GM12874 (cell line): Measurements from ENCODE around the gene NR2C2AP.

Experiments used
- CTCF ChIP-seq: IDR thresholded peaks from 2 replicates; pipeline ENCODE4 v1.5.1; 2011; ENCODE audit warnings: low read depth, mild to moderate bottlenecking, control low read depth, low read length, moderate library complexity; ENCODE audit not compliant: insufficient read depth

Gene NR2C2AP

GRCh38 chr19:19203012-19203856, at the start of gene NR2C2AP:
Gene NR2C2AP, minus strand, starts transcription at chr19:19203414. Its CDS starts 354 bp downstream, at chr19:19203060.
- no peak for TF ChIP-seq CTCF

DNA sequence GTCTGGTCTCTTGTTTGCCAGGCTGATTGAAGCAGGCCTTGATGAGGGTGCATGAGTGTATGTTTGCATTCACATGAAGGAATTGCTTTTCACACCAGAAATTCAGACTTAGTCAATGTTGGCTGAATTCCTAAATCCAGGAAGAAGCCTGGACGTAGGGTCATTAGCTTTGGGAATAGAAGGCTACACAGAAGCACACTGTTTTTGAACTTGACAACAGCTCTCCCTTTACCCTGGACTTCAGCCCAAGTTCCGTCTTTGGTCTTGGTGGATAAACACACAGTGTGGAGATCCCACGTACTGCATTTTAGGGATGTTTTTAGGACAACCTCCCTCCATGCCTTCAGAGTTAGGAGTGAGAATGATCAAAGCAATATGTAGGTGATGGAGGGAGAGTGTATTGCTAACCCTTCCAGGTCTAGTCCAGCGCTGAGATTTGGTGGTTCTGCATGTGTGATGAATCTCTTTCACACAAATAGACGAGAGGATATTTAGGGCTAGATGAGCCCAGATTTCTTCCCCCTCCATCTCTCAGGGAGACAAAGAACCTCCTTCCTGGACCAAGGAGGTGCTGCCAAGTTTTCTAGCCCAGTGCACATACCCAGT, 47.1 kb upstream of the NR2C2AP start:
- no peak for TF ChIP-seq CTCF

GRCh38 chr19:19240476-19240875, 37.3 kb upstream of the NR2C2AP start:
- no peak for TF ChIP-seq CTCF

DNA sequence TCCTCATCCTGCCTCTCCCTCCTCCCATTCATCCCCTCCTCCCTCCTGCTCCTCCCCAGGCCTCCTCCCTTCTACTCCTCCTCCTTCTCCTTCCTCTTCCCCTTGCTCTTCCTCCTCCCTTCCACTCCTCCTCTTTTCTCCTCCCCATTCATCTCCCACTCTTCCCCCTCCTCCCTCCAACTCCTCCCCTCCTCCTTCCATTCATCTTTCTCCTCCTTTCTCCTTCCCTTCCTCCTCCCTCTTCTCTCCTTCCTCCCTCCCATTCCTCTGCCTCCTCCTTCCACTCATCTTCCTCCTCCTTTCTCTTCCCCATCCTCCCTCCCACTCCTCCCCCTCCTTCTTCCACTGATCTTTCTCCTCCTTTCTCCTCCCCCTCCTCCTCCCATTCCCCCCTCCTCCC, 36.5 kb upstream of the NR2C2AP start:
- no peak for TF ChIP-seq CTCF

DNA sequence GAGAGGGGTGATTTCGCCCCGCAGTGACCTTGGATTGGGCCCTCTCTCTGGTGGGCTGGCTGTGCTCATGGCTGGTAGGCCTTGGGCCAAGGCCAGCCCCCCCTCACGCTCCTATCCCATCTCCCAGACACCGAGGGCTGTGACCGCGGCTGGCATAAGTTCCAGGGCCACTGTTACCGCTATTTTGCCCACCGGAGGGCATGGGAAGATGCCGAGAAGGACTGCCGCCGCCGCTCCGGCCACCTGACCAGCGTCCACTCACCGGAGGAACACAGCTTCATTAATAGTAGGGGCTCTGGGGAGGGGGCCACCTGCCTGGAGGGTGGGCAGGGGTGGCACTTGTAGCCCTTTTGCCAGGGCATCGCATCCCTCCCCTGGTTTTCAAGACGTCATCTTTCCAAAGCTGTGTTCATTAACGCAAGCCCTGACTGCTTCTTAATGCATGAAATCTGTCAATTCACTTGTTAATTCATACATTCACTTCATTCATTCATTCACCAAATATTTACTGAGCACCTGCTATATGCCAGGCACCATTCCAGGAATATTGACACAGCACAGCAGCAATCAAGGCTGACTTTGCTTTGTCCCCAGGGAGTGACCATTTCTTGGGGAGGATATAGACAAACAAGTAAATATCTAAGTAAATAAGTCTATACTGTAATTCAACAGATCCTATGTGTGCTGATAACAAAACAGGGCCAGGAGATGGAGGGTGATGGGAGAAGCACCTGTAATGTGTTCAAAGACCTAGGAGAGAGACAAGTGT, 35.1 kb upstream of the NR2C2AP start:
- TF ChIP-seq CTCF = no peak

DNA sequence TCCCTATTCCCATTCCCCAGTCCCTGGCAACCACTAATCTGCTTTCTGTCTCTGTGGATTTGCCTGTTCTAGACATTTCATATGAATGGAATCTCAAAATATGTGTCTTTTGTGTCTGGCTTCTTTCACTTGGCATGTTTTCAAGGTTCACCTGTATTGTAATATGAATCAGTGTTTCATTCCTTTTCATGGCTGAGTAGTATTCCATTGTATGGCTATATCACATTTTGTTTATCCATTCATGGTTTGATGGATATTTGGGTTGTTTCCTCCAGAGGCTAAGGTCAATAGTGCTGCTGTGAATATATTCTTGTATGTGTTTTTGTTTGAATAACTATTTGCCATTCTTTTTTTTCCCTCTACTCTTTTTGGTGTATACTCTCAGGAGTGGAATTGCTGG, 33.0 kb upstream of the NR2C2AP start:
- TF ChIP-seq CTCF = no peak

DNA sequence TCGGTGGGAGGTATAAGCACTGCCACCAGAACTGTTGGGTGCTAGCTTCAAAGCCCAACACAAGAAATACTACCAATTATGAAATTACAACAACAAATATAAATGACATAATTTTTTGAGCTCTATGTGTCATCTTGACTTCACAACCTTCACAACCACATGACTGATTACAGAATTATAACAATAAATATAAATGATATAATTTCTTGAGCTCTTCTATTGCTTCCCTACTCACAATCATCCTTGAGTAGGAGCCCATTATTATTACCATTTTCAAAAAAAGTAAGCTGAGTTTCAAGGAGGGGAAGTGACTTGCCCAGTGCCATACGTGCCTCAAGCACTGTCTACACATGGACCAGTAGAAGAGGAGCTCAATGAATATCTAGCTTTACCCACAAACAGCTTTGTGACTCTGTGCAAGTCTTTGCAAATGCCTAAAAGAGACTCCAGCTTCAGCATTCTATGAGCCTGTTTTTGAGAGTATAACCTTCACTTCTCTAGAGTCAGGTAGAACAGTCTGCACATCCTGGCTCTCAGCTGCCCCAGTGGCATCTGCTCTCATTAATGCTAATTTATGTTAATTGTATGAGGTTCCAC, 31.1 kb upstream of the NR2C2AP start:
- TF ChIP-seq CTCF = no peak
